HUES6 (cell line): ENCODE results near the gene ARRDC5.
"Not testable (repeated sequence)": the region's sequence is repeated elsewhere in the genome, so short reads cannot be mapped to it uniquely, and the experiment has no call there.

Source experiments
- H3K27ac ChIP-seq: 2 replicates; pipeline ENCODE4 v1.7.0; 2013; ENCODE audit warnings: low read depth, mild to moderate bottlenecking, low read length, inconsistent platforms
- H3K27me3 ChIP-seq: 2 replicates; pipeline ENCODE4 v1.6.1; 2013; ENCODE audit warnings: low read length; ENCODE audit not compliant: control insufficient read depth, insufficient read depth
- H3K36me3 ChIP-seq: 2 replicates; pipeline ENCODE4 v1.6.1; 2013; ENCODE audit warnings: low read length; ENCODE audit not compliant: control insufficient read depth, insufficient read depth
- H3K4me1 ChIP-seq: 2 replicates; pipeline ENCODE4 v1.6.1; 2013; ENCODE audit warnings: low read length; ENCODE audit not compliant: control insufficient read depth, insufficient read depth
- H3K4me3 ChIP-seq: 2 replicates; pipeline ENCODE4 v1.5.1; 2013; ENCODE audit warnings: low read depth, low read length
- H3K9ac ChIP-seq: one replicate; pipeline ENCODE4 v1.6.1; 2013; ENCODE audit warnings: mild to moderate bottlenecking, low read length
- H3K9me3 ChIP-seq: 2 replicates; pipeline ENCODE4 v1.6.1; 2013; ENCODE audit warnings: low read depth, low read length; ENCODE audit not compliant: control insufficient read depth, insufficient read depth

Gene ARRDC5

DNA sequence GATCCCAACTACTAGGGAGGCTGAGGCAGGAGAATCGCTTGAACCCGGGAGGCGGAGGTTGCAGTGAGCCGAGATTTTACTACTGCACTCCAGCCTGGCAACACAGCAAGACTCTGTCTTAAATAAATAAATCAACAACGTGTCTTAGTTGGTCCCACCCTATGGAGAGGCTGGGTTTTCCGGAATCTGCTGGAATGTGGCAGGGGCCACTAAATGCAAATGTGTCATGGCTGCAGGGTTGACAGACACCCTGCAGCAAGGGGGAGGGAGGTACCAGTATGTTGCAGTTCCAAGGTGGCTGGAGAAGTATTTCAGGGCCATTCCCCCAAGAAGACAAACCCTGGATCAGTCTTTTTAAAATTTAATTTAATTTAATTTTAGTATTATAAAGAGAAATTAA, 14.9 kb downstream of the ARRDC5 start:
- not testable (repeated sequence) for H3K4me1 ChIP-seq, H3K27ac ChIP-seq, H3K9ac ChIP-seq, H3K36me3 ChIP-seq, H3K4me3 ChIP-seq, H3K9me3 ChIP-seq
- peaks cover 14% of the 10 kb centered on the region for H3K27me3 ChIP-seq

DNA sequence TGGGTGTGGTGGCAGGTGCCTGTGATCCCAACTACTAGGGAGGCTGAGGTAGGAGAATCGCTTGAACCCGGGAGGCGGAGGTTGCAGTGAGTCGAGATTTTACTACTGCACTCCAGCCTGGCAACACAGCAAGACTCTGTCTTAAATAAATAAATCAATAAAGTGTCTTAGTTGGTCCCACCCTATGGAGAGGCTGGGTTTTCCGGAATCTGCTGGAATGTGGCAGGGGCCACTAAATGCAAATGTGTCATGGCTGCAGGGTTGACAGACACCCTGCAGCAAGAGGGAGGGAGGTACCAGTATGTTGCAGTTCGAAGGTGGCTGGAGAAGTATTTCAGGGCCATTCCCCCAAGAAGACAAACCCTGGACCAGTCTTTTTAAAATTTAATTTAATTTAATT, 17.7 kb downstream of the ARRDC5 start:
- not testable (repeated sequence) for H3K9ac ChIP-seq, H3K4me3 ChIP-seq, H3K9me3 ChIP-seq, H3K36me3 ChIP-seq, H3K4me1 ChIP-seq, H3K27me3 ChIP-seq, H3K27ac ChIP-seq

GRCh38 chr19:4882874-4883273, 19.8 kb downstream of the ARRDC5 start:
- not testable (repeated sequence) for H3K36me3 ChIP-seq, H3K9ac ChIP-seq, H3K9me3 ChIP-seq, H3K27ac ChIP-seq, H3K4me1 ChIP-seq, H3K27me3 ChIP-seq, H3K4me3 ChIP-seq

GRCh38 chr19:4879041-4879440, 23.7 kb downstream of the ARRDC5 start:
- Histone ChIP-seq H3K9ac (no peak overlapping the region), H3K9me3 (no peaks in the 10 kb centered on the region), H3K27me3 (no peaks in the 10 kb centered on the region), H3K27ac (no peak overlapping the region), H3K4me3 (no peak overlapping the region), H3K36me3 (no peaks in the 10 kb centered on the region), H3K4me1 (peaks cover 12% of the 10 kb centered on the region)

DNA sequence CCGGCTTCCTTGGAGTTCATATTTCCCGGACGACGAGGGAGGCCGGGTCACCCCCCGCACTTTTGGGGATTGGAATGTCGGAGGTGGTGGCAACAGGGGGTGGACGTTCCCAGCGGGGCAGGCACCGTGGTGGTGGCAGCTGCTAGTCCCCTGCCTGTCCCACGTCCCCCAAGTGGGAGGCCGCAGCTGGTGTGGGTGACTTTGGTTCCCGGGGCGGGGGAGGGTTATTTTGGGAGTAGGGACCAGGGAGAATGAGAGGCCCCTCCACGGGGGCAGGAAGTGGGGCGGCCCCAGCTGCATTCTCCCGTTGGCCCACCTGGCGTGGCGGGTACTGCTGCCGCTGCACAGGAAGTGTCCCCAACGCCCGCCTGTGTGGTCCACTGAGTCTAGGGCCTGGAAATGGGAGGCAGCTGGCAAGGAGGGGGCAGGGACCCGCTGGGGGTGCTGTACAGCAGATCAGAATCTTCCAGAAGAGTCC, 24.2 kb downstream of the ARRDC5 start:
- H3K9me3 ChIP-seq = no peaks in the 10 kb centered on the region
- H3K27ac ChIP-seq = peak overlapping the region; percentile 39; the same call in 1 of the 2 replicates
- no peak overlapping the region for H3K9ac ChIP-seq
- H3K4me3 ChIP-seq = no peak overlapping the region
- no peaks in the 10 kb centered on the region for H3K36me3 ChIP-seq
- peaks cover 12% of the 10 kb centered on the region for H3K4me1 ChIP-seq
- no peaks in the 10 kb centered on the region for H3K27me3 ChIP-seq

DNA sequence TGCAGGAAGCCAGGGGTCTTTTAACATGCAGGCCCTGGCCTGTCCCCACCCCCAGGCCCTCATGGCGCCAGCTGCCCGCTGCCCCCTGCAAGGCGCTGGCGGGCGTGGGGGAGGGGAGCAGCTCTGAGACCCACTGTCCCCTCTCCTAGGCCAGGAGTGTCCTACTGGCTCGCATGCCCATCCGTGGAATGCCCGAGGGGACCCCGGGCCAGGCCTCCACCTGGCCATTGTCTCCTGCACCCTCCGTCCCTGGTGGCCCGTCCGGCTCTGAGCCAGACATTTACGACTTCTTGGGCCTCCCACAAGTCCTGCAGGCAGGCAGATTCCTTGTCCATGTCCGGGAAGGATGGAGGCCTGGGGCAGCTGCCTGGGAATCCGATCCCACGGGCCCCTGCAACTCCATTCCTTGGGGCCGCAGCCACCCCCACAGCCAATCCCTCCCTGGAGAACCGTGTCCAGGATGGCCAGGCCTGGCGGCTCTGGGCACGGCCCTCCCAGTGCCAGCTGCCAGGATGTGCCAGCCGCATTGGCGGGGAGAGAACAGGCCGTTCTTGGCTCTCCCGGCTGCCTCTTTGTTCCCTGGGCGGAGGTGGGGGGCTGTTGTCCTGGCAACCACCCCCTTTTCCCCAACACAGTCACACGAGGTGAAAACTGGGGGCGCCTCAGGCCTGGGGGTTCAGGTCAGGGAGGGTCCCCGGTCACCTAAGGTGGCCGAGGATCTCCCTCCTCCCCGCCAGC, 24.8 kb downstream of the ARRDC5 start:
- Histone ChIP-seq H3K4me3 (no peak overlapping the region), H3K27me3 (no peaks in the 10 kb centered on the region), H3K27ac (peak overlapping the region; percentile 39; the same call in 1 of the 2 replicates), H3K4me1 (peaks cover 12% of the 10 kb centered on the region), H3K36me3 (no peaks in the 10 kb centered on the region), H3K9ac (peak overlapping the region; percentile 42), H3K9me3 (no peaks in the 10 kb centered on the region)

DNA sequence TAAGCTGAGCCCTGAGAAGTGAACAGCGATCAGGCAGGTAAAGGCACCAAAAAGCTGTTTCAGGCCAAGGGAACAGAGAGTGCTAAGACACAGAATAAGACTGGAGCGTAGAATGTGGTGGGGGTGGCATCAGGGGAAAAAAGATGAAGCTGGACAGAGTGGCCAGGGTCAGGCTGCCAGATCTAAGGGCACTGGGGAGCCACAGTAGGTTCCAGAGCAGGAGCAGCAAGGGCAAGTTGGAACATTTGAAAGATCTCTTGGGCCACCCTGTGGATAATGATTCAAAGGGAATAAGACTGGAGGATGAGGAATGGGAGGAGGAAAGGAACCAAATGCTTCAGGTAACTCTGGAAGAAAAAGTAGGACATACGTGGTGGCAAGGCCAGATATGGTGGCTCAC, 28.8 kb downstream of the ARRDC5 start:
- Histone ChIP-seq H3K4me3 (no peak overlapping the region), H3K36me3 (no peaks in the 10 kb centered on the region), H3K27ac (no peak overlapping the region), H3K27me3 (no peaks in the 10 kb centered on the region), H3K4me1 (peaks cover 12% of the 10 kb centered on the region), H3K9ac (no peak overlapping the region), H3K9me3 (no peaks in the 10 kb centered on the region)

GRCh38 chr19:4871711-4872110, 31.0 kb downstream of the ARRDC5 start:
- peaks cover 1% of the 10 kb centered on the region for H3K4me1 ChIP-seq
- no peaks in the 10 kb centered on the region for H3K36me3 ChIP-seq
- no peak overlapping the region for H3K9ac ChIP-seq

GRCh38 chr19:4870025-4870700, 32.5 kb downstream of the ARRDC5 start:
- Histone ChIP-seq H3K4me3 (no peak overlapping the region), H3K4me1 (peaks cover 7% of the 10 kb centered on the region), H3K36me3 (no peaks in the 10 kb centered on the region), H3K27ac (no peak overlapping the region), H3K9me3 (no peaks in the 10 kb centered on the region), H3K27me3 (no peaks in the 10 kb centered on the region), H3K9ac (no peak overlapping the region)

More at GRCh38 chr19:4871711-4872110, 31.0 kb downstream of the ARRDC5 start:
- H3K27ac ChIP-seq = no peak overlapping the region
- no peak overlapping the region for H3K4me3 ChIP-seq
- no peaks in the 10 kb centered on the region for H3K9me3 ChIP-seq
- no peaks in the 10 kb centered on the region for H3K27me3 ChIP-seq

GRCh38 chr19:4868286-4868834, 34.3 kb downstream of the ARRDC5 start:
- Histone ChIP-seq H3K4me3 (no peak overlapping the region), H3K9me3 (no peaks in the 10 kb centered on the region), H3K27ac (no peak overlapping the region), H3K27me3 (no peaks in the 10 kb centered on the region), H3K9ac (no peak overlapping the region), H3K4me1 (peaks cover 7% of the 10 kb centered on the region), H3K36me3 (0 out of 2 replicates have a peak, but pooled peaks cover 4% of the 10 kb centered on the region)
